GM12875 (cell line): ENCODE results near the gene TMEM123.
"Not testable (repeated sequence)": the region's sequence is repeated elsewhere in the genome, so short reads cannot be mapped to it uniquely, and the experiment has no call there.

Experiments
- H3K4me3 ChIP-seq: one replicate; pipeline ENCODE4 v1.5.1; 2011; ENCODE audit warnings: low read depth, low read length, control low read depth
- CTCF ChIP-seq: IDR thresholded peaks from 2 replicates; pipeline ENCODE4 v1.5.1; 2011; ENCODE audit warnings: low read depth, mild to moderate bottlenecking, control low read depth, inconsistent platforms, low read length, moderate library complexity, borderline replicate concordance; ENCODE audit not compliant: insufficient read depth

The TMEM123 gene

GRCh38 chr11:102438311-102439062 lies 14.1 kb downstream of the TMEM123 start:
- H3K4me3 ChIP-seq, result no peak overlapping the region
- no peak for TF ChIP-seq CTCF

- H3K4me3 ChIP-seq, result no peak overlapping the region
- no peak for TF ChIP-seq CTCF
Observed at GRCh38 chr11:102437727-102438126, 14.8 kb downstream of the TMEM123 start.

- H3K4me3 ChIP-seq, result no peak overlapping the region
- TF ChIP-seq CTCF, result no peak
Observed at GRCh38 chr11:102436976-102437375, 15.6 kb downstream of the TMEM123 start.

GRCh38 chr11:102436561-102436960 lies 16.0 kb downstream of the TMEM123 start:
- no peak for TF ChIP-seq CTCF
- no peak overlapping the region for H3K4me3 ChIP-seq

GRCh38 chr11:102435688-102436087 lies 16.9 kb downstream of the TMEM123 start:
- TF ChIP-seq CTCF, result no peak
- H3K4me3 ChIP-seq, result no peak overlapping the region

- not testable (repeated sequence) for H3K4me3 ChIP-seq
Observed at GRCh38 chr11:102433571-102433970, 19.0 kb downstream of the TMEM123 start.

GRCh38 chr11:102432560-102432959 lies 20.0 kb downstream of the TMEM123 start:
- not testable (repeated sequence) for H3K4me3 ChIP-seq

- no peak for TF ChIP-seq CTCF
- no peak overlapping the region for H3K4me3 ChIP-seq
Observed at GRCh38 chr11:102431404-102431803, 21.2 kb downstream of the TMEM123 start.
